CD4-positive, alpha-beta T cell (primary cell): ENCODE data around the gene ANKRD44. TPM values are rescaled to one million over a fixed set of nuclear protein-coding genes. Genes with fewer than 3 reads are reported as not detected.

ENCODE experiments used
- ATAC-seq: fragments of 200-7000 bp; cut with Tn5 transposase; one replicate; pipeline ENCODE4 v1.10.0; 2022; ENCODE audit warnings: mild to moderate bottlenecking; ENCODE audit not compliant: poor library complexity
- CTCF ChIA-PET: fragments of 350-600 bp; sonication (Branson Sonifier 250); formaldehyde crosslinking; loops from one replicate; lab custom pipeline; 2021; ENCODE audit warnings: antibody characterized with exemption, inconsistent platforms; lab: Charles Lee
- POLR2A ChIA-PET: fragments of 350-600 bp; sonication (Branson Sonifier 250); formaldehyde crosslinking; loops from one replicate; lab custom pipeline; 2021; ENCODE audit warnings: antibody characterized with exemption, inconsistent platforms; lab: Charles Lee
- DNase-seq, 14 experiments: peaks; one replicate each; pipeline ENCODE4 v3.0.0-alpha.2; 2013 to 2020; ENCODE audit warnings: mixed read lengths in 2 of 14
- H3K27ac ChIP-seq, 2 donors: one replicate each; pipeline versions ENCODE4 v1.5.1 to v1.7.0; 2013; ENCODE audit warnings: low read length in 2 of 2, low read depth in 1 of 2, mild to moderate bottlenecking in 1 of 2
- H3K27me3 ChIP-seq, 2 experiments: 1 replicate in 1 of 2; 2 replicates in 1 of 2; pipeline versions ENCODE4 v1.6.1 to v1.7.0; 2013; ENCODE audit warnings: low read length in 2 of 2, control low read depth in 1 of 2, mild to moderate bottlenecking in 1 of 2, moderate library complexity in 1 of 2; ENCODE audit not compliant: insufficient read depth in 2 of 2, control insufficient read depth in 1 of 2
- H3K36me3 ChIP-seq: one replicate; pipeline ENCODE4 v1.6.1; 2013; ENCODE audit warnings: low read length, control low read depth; ENCODE audit not compliant: insufficient read depth
- H3K4me1 ChIP-seq: one replicate; pipeline ENCODE4 v1.6.1; 2013; ENCODE audit warnings: low read length, control low read depth; ENCODE audit not compliant: insufficient read depth
- H3K4me3 ChIP-seq: one replicate; pipeline ENCODE4 v1.5.1; 2013; ENCODE audit warnings: mild to moderate bottlenecking, low read length, moderate library complexity
- H3K9me3 ChIP-seq, 2 experiments: 1 replicate in 1 of 2; 2 replicates in 1 of 2; pipeline versions ENCODE4 v1.6.1 to v1.7.0; 2013; ENCODE audit warnings: low read length in 2 of 2, mild to moderate bottlenecking in 2 of 2, control low read depth in 1 of 2, moderate library complexity in 1 of 2; ENCODE audit not compliant: control insufficient read depth in 1 of 2, insufficient read depth in 1 of 2
- H3K27ac Mint-ChIP-seq: one replicate; pipeline ENCODE4 v1.8.0; 2020; ENCODE audit warnings: mixed read lengths
- H3K27me3 Mint-ChIP-seq: one replicate; pipeline ENCODE4 v1.8.0; 2021; ENCODE audit warnings: mixed read lengths
- H3K36me3 Mint-ChIP-seq: one replicate; pipeline ENCODE4 v1.8.0; 2021; ENCODE audit warnings: low read depth, mixed read lengths
- H3K4me1 Mint-ChIP-seq: one replicate; pipeline ENCODE4 v1.8.0; 2021; ENCODE audit warnings: low read depth, mixed read lengths
- H3K4me3 Mint-ChIP-seq: one replicate; pipeline ENCODE4 v1.8.0; 2020; ENCODE audit warnings: mild to moderate bottlenecking, mixed read lengths
- H3K9me3 Mint-ChIP-seq: one replicate; pipeline ENCODE4 v1.8.0; 2020; ENCODE audit warnings: mixed read lengths
- intact Hi-C, 2 experiments: fragments of 100-400 bp; cut with DNase I in 1 of 2; cut with micrococcal nuclease in 1 of 2; formaldehyde crosslinking; loops; one replicate each; pipeline versions ENCODE4 v1.15.1 to v1.9.0; 2023 to 2025; cut with DNase I, micrococcal nuclease
- total RNA-seq, 174 experiments: library from RNA in 2 of 174; stranded (reverse) in 2 of 174; gene quantifications; one replicate each; pipeline ENCODE4 v1.2.3 and lab custom pipeline; 2021 to 2026
- TF ChIP-seq, protein P1 (sequence below): fragments of 200-600 bp; IDR thresholded peaks from one replicate; pipeline ENCODE4 v1.8.0; 2022; ENCODE audit warnings: antibody characterized with exemption, mild to moderate bottlenecking

Gene ANKRD44
- total RNA-seq, 2 experiments from 2014 or later: 170 to 186 TPM

DNA sequence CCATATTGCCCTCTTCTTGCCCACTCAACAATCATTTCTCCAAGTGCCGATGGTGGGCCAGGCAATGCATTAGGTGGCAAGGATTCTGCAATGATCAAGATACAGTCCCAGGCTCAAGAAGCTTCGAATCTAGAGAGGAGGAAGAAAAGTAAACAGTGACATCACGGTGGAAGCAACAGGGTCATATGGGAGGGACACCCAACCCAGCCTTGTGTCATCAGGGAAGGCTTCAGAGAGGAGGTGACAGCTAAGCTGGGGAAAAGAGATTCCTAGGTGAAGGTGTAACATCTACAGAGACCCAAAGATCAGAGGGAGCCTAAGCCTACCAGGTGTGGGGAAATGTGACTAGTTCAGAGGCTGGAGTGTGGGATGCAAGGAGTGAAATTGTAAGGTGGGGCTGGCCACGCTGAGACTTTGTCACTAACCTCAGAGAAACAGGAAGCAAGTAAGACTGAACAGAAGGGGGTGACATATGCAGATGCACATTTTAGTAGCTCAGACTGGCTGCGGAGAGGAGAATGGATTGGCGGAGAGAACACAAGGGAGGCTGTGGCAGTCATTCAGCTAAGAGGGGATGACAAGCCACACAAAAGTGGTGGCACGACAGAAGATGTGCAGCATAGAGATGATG is 104.9 kb downstream of the ANKRD44 start:
- H3K27ac ChIP-seq: peak overlapping the region; percentile 76 to 84
- peaks cover 21% of the 10 kb centered on the region for H3K36me3 ChIP-seq
- H3K4me1 ChIP-seq: peaks cover 85% of the 10 kb centered on the region
- H3K27me3 ChIP-seq: no peaks in the 10 kb centered on the region
- peak; percentile 53 to 91 (median 64) for DNase-seq
- ChIA-PET CTCF (interaction anchor here (0.6 to 5.4 kb wide), 11 partner anchors 8 to 104 kb away, joined by 3 to 24 read pairs (median 4); partner anchors contain the start of gene ANKRD44), POLR2A (interaction anchor here (0.6 to 29.8 kb wide), 29 partner anchors 8 to 1039 kb away, joined by 3 to 754 read pairs (median 5); partner anchors contain the start of genes ANKRD44, HSPD1, HSPE1 and SF3B1)
- peaks cover 92% of the 10 kb centered on the region for H3K4me1 Mint-ChIP-seq
- peak overlapping the region; percentile 98 for H3K27ac Mint-ChIP-seq
- intact Hi-C loops: loop anchor here in 1 of 2 experiments (1.0 kb wide), 1 partner anchor 7 kb away; no protein-coding TSS in a partner anchor
- no peaks in the 10 kb centered on the region for H3K9me3 Mint-ChIP-seq
- no peaks in the 10 kb centered on the region for H3K27me3 Mint-ChIP-seq
- H3K36me3 Mint-ChIP-seq: peaks cover 47% of the 10 kb centered on the region
- peak overlapping the region; percentile 61 for H3K4me3 Mint-ChIP-seq
- ATAC-seq: peak; percentile 85
- TF ChIP-seq, protein P1, sequence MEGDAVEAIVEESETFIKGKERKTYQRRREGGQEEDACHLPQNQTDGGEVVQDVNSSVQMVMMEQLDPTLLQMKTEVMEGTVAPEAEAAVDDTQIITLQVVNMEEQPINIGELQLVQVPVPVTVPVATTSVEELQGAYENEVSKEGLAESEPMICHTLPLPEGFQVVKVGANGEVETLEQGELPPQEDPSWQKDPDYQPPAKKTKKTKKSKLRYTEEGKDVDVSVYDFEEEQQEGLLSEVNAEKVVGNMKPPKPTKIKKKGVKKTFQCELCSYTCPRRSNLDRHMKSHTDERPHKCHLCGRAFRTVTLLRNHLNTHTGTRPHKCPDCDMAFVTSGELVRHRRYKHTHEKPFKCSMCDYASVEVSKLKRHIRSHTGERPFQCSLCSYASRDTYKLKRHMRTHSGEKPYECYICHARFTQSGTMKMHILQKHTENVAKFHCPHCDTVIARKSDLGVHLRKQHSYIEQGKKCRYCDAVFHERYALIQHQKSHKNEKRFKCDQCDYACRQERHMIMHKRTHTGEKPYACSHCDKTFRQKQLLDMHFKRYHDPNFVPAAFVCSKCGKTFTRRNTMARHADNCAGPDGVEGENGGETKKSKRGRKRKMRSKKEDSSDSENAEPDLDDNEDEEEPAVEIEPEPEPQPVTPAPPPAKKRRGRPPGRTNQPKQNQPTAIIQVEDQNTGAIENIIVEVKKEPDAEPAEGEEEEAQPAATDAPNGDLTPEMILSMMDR: no peak
- H3K4me3 ChIP-seq: peak overlapping the region; percentile 28
- no peaks in the 10 kb centered on the region for H3K9me3 ChIP-seq

DNA sequence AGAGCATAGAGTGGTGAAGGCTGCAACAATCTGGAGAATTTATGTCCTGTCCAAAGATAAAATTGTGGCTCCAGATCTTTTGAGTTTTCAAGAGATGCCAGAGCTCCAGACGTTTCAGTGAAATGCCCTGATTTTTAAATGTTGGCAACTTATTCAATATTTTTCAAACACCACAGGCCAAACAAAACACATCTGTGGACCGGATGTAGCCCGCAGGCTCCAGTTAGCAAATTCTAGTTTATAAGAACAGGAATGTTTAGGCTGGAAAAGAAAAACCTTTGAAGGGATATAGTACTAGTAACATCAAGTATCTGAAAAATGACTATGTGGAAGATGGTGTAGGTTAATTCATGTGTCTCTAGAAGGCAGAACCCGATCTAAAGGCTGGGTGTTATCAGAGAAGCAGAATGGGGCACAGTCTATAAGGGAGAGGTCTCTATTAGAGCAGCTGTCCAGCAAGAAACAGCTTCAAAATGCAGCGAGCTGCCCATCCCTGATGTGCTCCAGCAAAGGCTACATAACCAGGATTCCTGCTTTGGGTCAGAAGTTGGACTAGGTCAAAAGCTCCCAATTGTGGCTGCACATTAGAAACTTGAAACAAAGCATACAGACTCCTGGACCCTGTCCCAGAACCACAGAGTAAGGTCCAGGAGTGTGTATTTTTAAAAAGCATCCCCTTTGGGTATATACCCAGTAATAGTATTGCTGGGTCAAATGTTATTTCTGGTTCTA is 105.9 kb downstream of the ANKRD44 start:
- DNase-seq (no peak), ATAC-seq (no peak)
- Mint-ChIP-seq H3K27me3 (no peaks in the 10 kb centered on the region), H3K36me3 (peaks cover 42% of the 10 kb centered on the region), H3K4me1 (peaks cover 92% of the 10 kb centered on the region), H3K4me3 (peak overlapping the region; percentile 61), H3K27ac (peak overlapping the region; percentile 98), H3K9me3 (no peaks in the 10 kb centered on the region)
- ChIA-PET CTCF (interaction anchor here (0.7 to 5.4 kb wide), 6 partner anchors 9 to 105 kb away, joined by 3 to 24 read pairs (median 4); partner anchors contain the start of gene ANKRD44), POLR2A (interaction anchor here (0.6 to 29.8 kb wide), 18 partner anchors 9 to 295 kb away, joined by 3 to 754 read pairs (median 7); partner anchors contain the start of genes ANKRD44, HSPD1 and HSPE1)
- TF ChIP-seq, protein P1: no peak
- peaks cover 21% of the 10 kb centered on the region for H3K36me3 ChIP-seq
- H3K4me3 ChIP-seq: no peak overlapping the region
- H3K27me3 ChIP-seq: no peaks in the 10 kb centered on the region
- no peaks in the 10 kb centered on the region for H3K9me3 ChIP-seq
- H3K4me1 ChIP-seq: peaks cover 84% of the 10 kb centered on the region
- intact Hi-C loops: loop anchor here in 1 of 2 experiments (5.0 kb wide), 1 partner anchor 33 kb away; no protein-coding TSS in a partner anchor
- H3K27ac ChIP-seq: peak overlapping the region; percentile 76 to 84

DNA sequence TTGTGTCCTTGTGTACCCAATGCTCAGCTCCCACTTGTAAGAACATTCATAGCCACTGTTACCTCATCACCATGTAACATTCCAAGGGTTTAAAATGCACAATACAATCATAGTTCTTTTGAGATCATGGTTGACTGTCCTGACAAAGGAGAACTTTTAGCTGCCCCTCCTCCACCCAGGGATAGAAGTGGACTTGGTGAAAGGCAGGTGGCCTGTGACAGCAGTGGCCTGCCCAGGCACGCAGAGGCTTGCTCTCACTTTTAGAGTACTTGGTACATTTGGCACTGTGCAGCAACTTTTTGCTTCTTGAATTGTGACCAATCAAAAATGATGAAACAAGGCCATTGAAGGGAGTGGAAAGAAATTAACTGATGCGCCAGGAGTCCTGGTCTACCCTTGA is 108.7 kb downstream of the ANKRD44 start:
- Mint-ChIP-seq H3K4me3 (peak overlapping the region; percentile 72), H3K27ac (peak overlapping the region; percentile 98), H3K4me1 (peaks cover 90% of the 10 kb centered on the region), H3K36me3 (peaks cover 53% of the 10 kb centered on the region), H3K27me3 (no peaks in the 10 kb centered on the region), H3K9me3 (no peaks in the 10 kb centered on the region)
- Histone ChIP-seq H3K36me3 (peaks cover 21% of the 10 kb centered on the region), H3K27me3 (no peaks in the 10 kb centered on the region), H3K27ac (peak overlapping the region; percentile 77 to 84), H3K9me3 (no peaks in the 10 kb centered on the region), H3K4me3 (no peak overlapping the region), H3K4me1 (peaks cover 80% of the 10 kb centered on the region)
- intact Hi-C loops: loop anchor here in 1 of 2 experiments (2.0 to 5.0 kb wide), 2 partner anchors 15 to 35 kb away; no protein-coding TSS in a partner anchor
- ATAC-seq (no peak), DNase-seq (no peak)
- ChIA-PET CTCF (interaction anchor here (1.3 kb wide), 1 partner anchor 103 kb away, joined by 4 read pairs; no protein-coding TSS in a partner anchor), POLR2A (interaction anchor here (0.7 to 29.8 kb wide), 8 partner anchors 11 to 100 kb away, joined by 3 to 754 read pairs (median 4); partner anchors contain the start of gene ANKRD44)
- TF ChIP-seq, protein P1: no peak
